ENCODE results near the gene SLC26A1. TPM values are rescaled to one million over a fixed set of nuclear protein-coding genes. Genes with fewer than 3 reads are reported as not detected.
A peak's percentile ranks its signal among the peaks of the same experiment; 100 is the strongest.

The SLC26A1 gene
- total and polyA plus RNA-seq, 8 donors: 0.28 to 1.7 (median 0.66) TPM

DNA sequence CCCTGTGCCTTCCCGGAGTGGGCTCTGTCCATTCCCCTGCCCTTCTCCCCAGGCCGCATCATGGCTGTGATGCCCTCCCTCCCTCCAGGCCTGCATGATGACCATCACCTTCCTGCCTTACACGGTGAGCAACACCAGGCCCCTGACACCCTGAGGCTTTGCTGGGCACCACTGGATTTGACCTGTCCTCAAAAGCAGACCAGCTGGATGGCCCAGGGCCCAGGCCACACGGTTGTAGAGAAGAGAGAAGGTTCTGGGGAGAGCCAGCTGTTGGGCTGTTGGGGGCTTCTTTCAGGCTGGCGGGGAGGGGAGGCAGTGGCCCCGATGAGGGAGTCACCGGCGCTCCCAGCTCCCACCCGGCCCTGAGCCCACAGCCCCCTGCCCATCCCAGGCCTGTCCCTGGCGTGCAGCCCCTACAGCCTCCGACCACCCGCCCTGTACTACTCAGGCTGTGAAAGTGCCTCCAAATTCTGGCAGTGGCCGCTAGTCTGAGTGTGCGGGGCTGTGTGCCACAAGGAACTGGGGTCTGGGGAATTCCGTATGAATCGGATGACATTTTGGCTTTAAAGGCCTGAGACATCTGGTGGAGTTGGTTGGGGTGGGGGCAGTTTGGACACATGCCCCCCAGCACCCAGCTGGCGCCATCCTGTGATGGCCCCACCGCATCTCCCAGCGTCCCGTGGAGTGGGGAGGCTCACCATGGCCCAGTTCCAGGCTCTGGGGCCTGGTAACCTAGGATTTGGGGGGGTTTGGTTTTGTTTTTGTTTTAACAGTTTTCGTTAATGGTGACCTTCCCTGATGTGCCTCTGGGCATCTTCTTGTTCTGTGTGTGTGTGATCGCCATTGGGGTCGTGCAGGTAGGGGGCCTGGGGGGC, 41.4 kb downstream of the SLC26A1 start:
- Histone ChIP-seq H3K27me3 (no peaks in the 10 kb centered on the region), H3K36me3 (no peaks in the 10 kb centered on the region), H3K9me3 (no peaks in the 10 kb centered on the region), H3K4me3 (no peak overlapping the region), H3K4me1 (no peaks in the 10 kb centered on the region), H3K27ac (no peak overlapping the region)
- intact Hi-C loops (cut with DNase I): no loop called here
- TF ChIP-seq, protein P1, sequence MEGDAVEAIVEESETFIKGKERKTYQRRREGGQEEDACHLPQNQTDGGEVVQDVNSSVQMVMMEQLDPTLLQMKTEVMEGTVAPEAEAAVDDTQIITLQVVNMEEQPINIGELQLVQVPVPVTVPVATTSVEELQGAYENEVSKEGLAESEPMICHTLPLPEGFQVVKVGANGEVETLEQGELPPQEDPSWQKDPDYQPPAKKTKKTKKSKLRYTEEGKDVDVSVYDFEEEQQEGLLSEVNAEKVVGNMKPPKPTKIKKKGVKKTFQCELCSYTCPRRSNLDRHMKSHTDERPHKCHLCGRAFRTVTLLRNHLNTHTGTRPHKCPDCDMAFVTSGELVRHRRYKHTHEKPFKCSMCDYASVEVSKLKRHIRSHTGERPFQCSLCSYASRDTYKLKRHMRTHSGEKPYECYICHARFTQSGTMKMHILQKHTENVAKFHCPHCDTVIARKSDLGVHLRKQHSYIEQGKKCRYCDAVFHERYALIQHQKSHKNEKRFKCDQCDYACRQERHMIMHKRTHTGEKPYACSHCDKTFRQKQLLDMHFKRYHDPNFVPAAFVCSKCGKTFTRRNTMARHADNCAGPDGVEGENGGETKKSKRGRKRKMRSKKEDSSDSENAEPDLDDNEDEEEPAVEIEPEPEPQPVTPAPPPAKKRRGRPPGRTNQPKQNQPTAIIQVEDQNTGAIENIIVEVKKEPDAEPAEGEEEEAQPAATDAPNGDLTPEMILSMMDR (IDR thresholded peaks at IDR 0.05): no peak
- ATAC-seq (no peak), FAIRE-seq (no peak), DNase-seq (peak in 1 of 6 donors; percentile 1)
- 92 to 93% methylated on average over 23 of the region's 23 CpGs for WGBS, 2 donors

DNA sequence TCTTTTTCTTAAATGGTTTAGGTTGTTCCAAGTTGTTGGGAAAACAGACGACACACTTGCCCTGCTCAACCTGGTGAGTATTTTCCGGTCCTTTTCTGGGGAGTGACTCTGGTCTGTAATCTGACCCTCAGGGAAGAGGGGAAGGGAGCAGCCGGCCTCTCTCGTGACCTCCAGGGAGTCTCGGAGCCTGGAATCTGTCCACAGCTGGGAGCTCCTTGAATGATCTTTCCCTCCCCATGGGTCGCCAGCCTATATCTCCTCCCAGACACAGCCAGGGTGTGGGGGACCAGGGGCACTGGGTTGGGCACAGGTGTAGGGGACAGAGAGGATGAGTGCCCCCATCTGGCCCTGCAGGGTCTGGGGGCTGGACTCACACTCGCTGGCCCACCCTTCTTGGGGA, 42.0 kb downstream of the SLC26A1 start:
- WGBS, 2 donors: 87 to 89% methylated on average over 6 to 7 of the region's 7 CpGs
- Histone ChIP-seq H3K9me3 (no peaks in the 10 kb centered on the region), H3K4me3 (no peak overlapping the region), H3K36me3 (no peaks in the 10 kb centered on the region), H3K27me3 (no peaks in the 10 kb centered on the region), H3K27ac (no peak overlapping the region), H3K4me1 (no peaks in the 10 kb centered on the region)
- FAIRE-seq: no peak
- ATAC-seq: no peak
- intact Hi-C loops (cut with DNase I): no loop called here
- TF ChIP-seq, protein P1 (IDR thresholded peaks at IDR 0.05): no peak
- no peak for DNase-seq

DNA sequence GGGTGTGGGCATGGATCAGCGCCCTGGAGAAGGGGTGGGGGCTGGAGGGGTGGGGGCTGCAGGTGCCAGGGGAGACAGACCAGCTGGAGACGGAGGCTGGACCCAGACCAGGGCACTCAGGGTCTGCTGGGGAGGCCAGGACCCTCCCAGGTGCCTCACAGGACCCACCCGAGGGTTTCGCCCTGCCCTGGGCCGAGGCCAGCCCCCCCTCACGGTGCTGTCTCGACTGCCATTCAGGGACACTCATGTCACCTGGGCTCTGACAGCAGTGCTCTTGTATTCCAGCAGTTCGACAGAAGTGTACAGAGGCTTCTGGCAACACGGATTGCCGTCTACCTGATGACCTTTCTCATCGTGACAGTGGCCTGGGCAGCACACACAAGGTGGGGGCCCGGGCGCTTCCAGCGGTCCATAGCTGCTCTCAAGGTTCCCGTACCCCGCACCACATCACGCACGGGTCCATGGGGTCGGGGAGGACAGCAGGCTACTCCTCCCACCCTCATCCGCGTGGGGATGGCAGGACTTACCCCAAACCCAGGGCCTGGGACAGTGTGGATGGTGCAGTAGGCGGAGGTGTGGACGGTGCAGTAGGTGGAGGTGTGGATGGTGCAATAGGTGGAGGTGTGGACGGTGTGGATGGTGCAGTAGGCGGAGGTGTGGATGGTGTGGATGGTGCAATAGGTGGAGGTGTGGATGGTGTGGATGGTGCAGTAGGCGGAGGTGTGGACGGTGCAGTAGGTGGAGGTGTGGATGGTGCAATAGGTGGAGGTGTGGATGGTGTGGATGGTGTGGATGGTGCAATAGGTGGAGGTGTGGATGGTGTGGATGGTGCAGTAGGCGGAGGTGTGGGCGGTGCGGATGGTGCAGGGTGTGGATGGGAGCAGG, 42.8 kb downstream of the SLC26A1 start:
- TF ChIP-seq, protein P1 (IDR thresholded peaks at IDR 0.05): no peak

GRCh38 chr4:949656-950055, 43.5 kb downstream of the SLC26A1 start:
- Histone ChIP-seq H3K27ac (no peak overlapping the region), H3K36me3 (no peaks in the 10 kb centered on the region), H3K27me3 (no peaks in the 10 kb centered on the region), H3K9me3 (no peaks in the 10 kb centered on the region), H3K4me1 (no peaks in the 10 kb centered on the region), H3K4me3 (no peak overlapping the region)
- no peak for DNase-seq
- no peak for ATAC-seq
- TF ChIP-seq, protein P1 (IDR thresholded peaks at IDR 0.05): no peak
- 92% methylated on average over 20 of the region's 20 CpGs for WGBS, 2 donors
- no peak for FAIRE-seq
- intact Hi-C loops (cut with DNase I): no loop called here

More for the DNA sequence above, 42.8 kb downstream of the SLC26A1 start:
- FAIRE-seq: no peak
- intact Hi-C loops (cut with DNase I): no loop called here
- Histone ChIP-seq H3K4me3 (no peak overlapping the region), H3K27me3 (no peaks in the 10 kb centered on the region), H3K9me3 (no peaks in the 10 kb centered on the region), H3K36me3 (no peaks in the 10 kb centered on the region), H3K27ac (no peak overlapping the region), H3K4me1 (no peaks in the 10 kb centered on the region)
- no peak for ATAC-seq
- 91 to 92% methylated on average over 30 of the region's 30 CpGs for WGBS, 2 donors
- peak in 1 of 6 donors; percentile 1 for DNase-seq
